COR-L47 (cell line): ENCODE data around the gene SLC10A3.

Experiments used
- DNase-seq: peaks from one replicate; lab custom pipeline; 2025; lab: John Stamatoyannopoulos, UW

The SLC10A3 gene

GRCh38 chrX:154463611-154464220 is 26.7 kb downstream of the SLC10A3 start:
- DNase-seq = no peak

GRCh38 chrX:154462396-154462795 is 28.0 kb downstream of the SLC10A3 start:
- DNase-seq = no peak

GRCh38 chrX:154460326-154460725 is 30.1 kb downstream of the SLC10A3 start:
- no peak for DNase-seq

- DNase-seq = no peak
These were observed 30.6 kb downstream of the SLC10A3 start for GRCh38 chrX:154459832-154460231.

GRCh38 chrX:154458954-154459778 is 31.3 kb downstream of the SLC10A3 start:
- DNase-seq = peak; percentile 19

- DNase-seq = peak; percentile 20
These were observed 32.1 kb downstream of the SLC10A3 start, which contains the start of gene PLXNA3 for GRCh38 chrX:154458116-154458953. PLXNA3 (plus strand) TSS chrX:154458281; CDS start chrX:154460184, 1,903 bp downstream.

- DNase-seq = no peak
These were observed 32.8 kb downstream of the SLC10A3 start for GRCh38 chrX:154457491-154458115.

- no peak for DNase-seq
These were observed 37.6 kb downstream of the SLC10A3 start for GRCh38 chrX:154452823-154453222.

- DNase-seq = no peak
These were observed 40.1 kb downstream of the SLC10A3 start for GRCh38 chrX:154450312-154450711.

GRCh38 chrX:154449618-154450017 is 40.8 kb downstream of the SLC10A3 start:
- DNase-seq = no peak

- no peak for DNase-seq
These were observed 41.9 kb downstream of the SLC10A3 start for GRCh38 chrX:154448484-154448883.

- DNase-seq = no peak
These were observed 44.0 kb downstream of the SLC10A3 start for GRCh38 chrX:154446430-154446829.

GRCh38 chrX:154445776-154446175 is 44.7 kb downstream of the SLC10A3 start:
- DNase-seq = no peak

- no peak for DNase-seq
These were observed 45.6 kb downstream of the SLC10A3 start for GRCh38 chrX:154444755-154445246.

GRCh38 chrX:154443992-154444754 is 46.3 kb downstream of the SLC10A3 start, which contains the start of gene FAM50A:
FAM50A (plus strand) TSS chrX:154444141; CDS start chrX:154444236, 95 bp downstream.
- peak; percentile 55 for DNase-seq

GRCh38 chrX:154443479-154443910 is 46.9 kb downstream of the SLC10A3 start:
- no peak for DNase-seq

GRCh38 chrX:154441984-154442707 is 48.3 kb downstream of the SLC10A3 start:
- no peak for DNase-seq

GRCh38 chrX:154441564-154441963 is 48.9 kb downstream of the SLC10A3 start:
- no peak for DNase-seq

- no peak for DNase-seq
These were observed 49.6 kb downstream of the SLC10A3 start for GRCh38 chrX:154440623-154441357.
